ENCODE measurements around the gene SPOPL. TPM values are rescaled to one million over a fixed set of nuclear protein-coding genes. Genes with fewer than 3 reads are reported as not detected.

The SPOPL gene
- total and polyA plus RNA-seq, 4 donors = 3.4 to 15.8 (median 9.4) TPM

- 96% methylated on average over 1 of the region's 1 CpG for WGBS
- H3K27me3 ChIP-seq (ENCODE audit: control insufficient read depth in 4 of 4, insufficient read depth in 4 of 4, low read length in 3 of 4) = no peaks in the 10 kb centered on the region
- H3K27ac ChIP-seq (ENCODE audit: low read depth in 1 of 2, low read length in 2 of 2) = no peak overlapping the region
- H3K4me3 ChIP-seq (ENCODE audit: low read depth in 1 of 3, low read length in 3 of 3) = no peak overlapping the region
- no peak for TF ChIP-seq FOXA2 (IDR thresholded peaks at IDR 0.05)
- TF ChIP-seq YY1 (IDR thresholded peaks at IDR 0.05) = no peak
- TF ChIP-seq TAF1 (conservative IDR thresholded peaks at IDR 0.05) = no peak
- no peak overlapping the region for H3K9ac ChIP-seq (ENCODE audit: low read depth in 1 of 2, low read length in 2 of 2)
- no peak for DNase-seq (ENCODE audit: low spot score)
- H3K9me3 ChIP-seq (ENCODE audit: control insufficient read depth in 4 of 4, low read length in 3 of 4) = no peaks in the 10 kb centered on the region
- no peaks in the 10 kb centered on the region for H3K36me3 ChIP-seq (ENCODE audit: control insufficient read depth in 4 of 4, insufficient read depth in 3 of 4, low read depth in 1 of 4, low read length in 3 of 4)
- H3K4me1 ChIP-seq (ENCODE audit: control insufficient read depth in 4 of 4, insufficient read depth in 4 of 4, low read length in 3 of 4) = peaks cover 0 to 8% (median 5%) of the 10 kb centered on the region in 4 donors
Observed at GRCh38 chr2:138452324-138452723, 49.2 kb upstream of the SPOPL start.

- 96% methylated on average over 8 of the region's 8 CpGs for WGBS
Observed at GRCh38 chr2:138453815-138454214, 47.8 kb upstream of the SPOPL start.

GRCh38 chr2:138454761-138455160, 46.8 kb upstream of the SPOPL start:
- no peak for TF ChIP-seq RXRA (IDR thresholded peaks at IDR 0.05)
- TF ChIP-seq NR2F2 (IDR thresholded peaks at IDR 0.05) = no peak
- no peak for TF ChIP-seq CTCF (IDR thresholded peaks at IDR 0.05; ENCODE audit: low read depth, low read length, missing input control)
- no peak for TF ChIP-seq RAD21 (IDR thresholded peaks at IDR 0.05)
- no peak for TF ChIP-seq GABPA (IDR thresholded peaks at IDR 0.05 in 1 of 2, conservative IDR thresholded peaks at IDR 0.05 in 1 of 2)
- no peak for TF ChIP-seq ZBTB33 (IDR thresholded peaks at IDR 0.05)
- TF ChIP-seq FOXA1 (IDR thresholded peaks at IDR 0.05) = no peak
- no peak for TF ChIP-seq JUND (IDR thresholded peaks at IDR 0.05)
- TF ChIP-seq ATF3 (IDR thresholded peaks at IDR 0.05) = no peak
- no peak for TF ChIP-seq HNF4A (conservative IDR thresholded peaks at IDR 0.05)
- WGBS = 69% methylated on average over 2 of the region's 2 CpGs
- no peaks in the 10 kb centered on the region for H3K9me3 ChIP-seq (ENCODE audit: control insufficient read depth in 4 of 4, low read length in 3 of 4)

More at GRCh38 chr2:138453815-138454214, 47.8 kb upstream of the SPOPL start:
- Histone ChIP-seq H3K27ac (ENCODE audit: low read depth in 1 of 2, low read length in 2 of 2) (no peak overlapping the region), H3K4me1 (ENCODE audit: control insufficient read depth in 4 of 4, insufficient read depth in 4 of 4, low read length in 3 of 4) (peaks cover 0 to 8% (median 5%) of the 10 kb centered on the region in 4 donors), H3K36me3 (ENCODE audit: control insufficient read depth in 4 of 4, insufficient read depth in 3 of 4, low read depth in 1 of 4, low read length in 3 of 4) (no peaks in the 10 kb centered on the region), H3K9ac (ENCODE audit: low read depth in 1 of 2, low read length in 2 of 2) (no peak overlapping the region), H3K4me3 (ENCODE audit: low read depth in 1 of 3, low read length in 3 of 3) (no peak overlapping the region), H3K27me3 (ENCODE audit: control insufficient read depth in 4 of 4, insufficient read depth in 4 of 4, low read length in 3 of 4) (no peaks in the 10 kb centered on the region), H3K9me3 (ENCODE audit: control insufficient read depth in 4 of 4, low read length in 3 of 4) (no peaks in the 10 kb centered on the region)
- no peak for TF ChIP-seq REST (IDR thresholded peaks at IDR 0.05)
- no peak for DNase-seq (ENCODE audit: low spot score)

More at GRCh38 chr2:138454761-138455160, 46.8 kb upstream of the SPOPL start:
- H3K4me1 ChIP-seq (ENCODE audit: control insufficient read depth in 4 of 4, insufficient read depth in 4 of 4, low read length in 3 of 4) = peaks cover 0 to 8% (median 5%) of the 10 kb centered on the region in 4 donors
- no peak overlapping the region for H3K27ac ChIP-seq (ENCODE audit: low read depth in 1 of 2, low read length in 2 of 2)
- no peak overlapping the region for H3K9ac ChIP-seq (ENCODE audit: low read depth in 1 of 2, low read length in 2 of 2)
- DNase-seq (ENCODE audit: low spot score) = no peak
- no peaks in the 10 kb centered on the region for H3K36me3 ChIP-seq (ENCODE audit: control insufficient read depth in 4 of 4, insufficient read depth in 3 of 4, low read depth in 1 of 4, low read length in 3 of 4)
- H3K27me3 ChIP-seq (ENCODE audit: control insufficient read depth in 4 of 4, insufficient read depth in 4 of 4, low read length in 3 of 4) = no peaks in the 10 kb centered on the region
- H3K4me3 ChIP-seq (ENCODE audit: low read depth in 1 of 3, low read length in 3 of 3) = no peak overlapping the region

All from liver (tissue), 9 donors.